Liver (tissue), 2 donors: ENCODE data around the gene MRPL21.

Experiments
- CTCF ChIP-seq: fragments of 150-350 bp; IDR thresholded peaks from 2 replicates; pipeline ENCODE4 v1.5.1; 2017; ENCODE audit warnings: improper control_type of control experiment, low read depth, low read length; ENCODE audit not compliant: missing input control
- FOXA1 ChIP-seq: IDR thresholded peaks from 2 replicates; pipeline ENCODE4 v1.6.1; 2016; ENCODE audit warnings: antibody characterized with exemption
- donor health status: healthy.

DNA sequence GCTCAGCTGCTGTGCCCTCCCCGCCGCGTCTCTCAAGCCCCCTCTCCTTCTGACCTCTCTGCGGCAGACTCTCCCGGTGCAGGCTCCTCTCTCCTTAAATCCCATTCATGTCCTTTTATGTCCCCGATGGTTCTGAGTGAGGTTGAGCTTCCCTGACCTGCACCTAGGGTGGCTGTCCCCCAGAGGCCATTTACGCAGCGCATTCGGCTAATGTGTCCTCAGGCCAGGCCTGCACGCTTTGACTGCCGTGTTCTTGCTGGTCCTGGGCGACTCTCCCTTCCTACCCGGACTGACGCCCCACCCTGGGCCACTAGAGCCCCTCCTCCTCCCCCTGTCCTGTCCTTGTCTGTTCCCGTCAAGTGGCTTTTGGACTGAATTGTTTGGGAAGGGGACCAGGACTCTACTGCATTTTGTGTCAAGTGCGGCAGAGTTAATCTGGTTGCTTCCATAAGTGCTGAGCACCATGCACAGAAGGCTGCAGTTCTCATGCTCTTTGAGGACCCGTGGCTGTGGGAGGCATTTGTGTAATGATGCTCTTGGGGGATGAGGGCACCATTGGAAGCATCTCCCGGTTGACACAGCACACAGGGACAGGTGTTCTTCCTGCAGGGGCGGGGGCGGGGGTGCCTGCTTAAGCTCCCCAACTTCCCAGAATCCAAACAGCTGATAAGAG lies 37.2 kb upstream of the MRPL21 start:
- TF ChIP-seq CTCF (no peak), FOXA1 (no peak)
